ENCODE results near the gene M1AP.

DNA sequence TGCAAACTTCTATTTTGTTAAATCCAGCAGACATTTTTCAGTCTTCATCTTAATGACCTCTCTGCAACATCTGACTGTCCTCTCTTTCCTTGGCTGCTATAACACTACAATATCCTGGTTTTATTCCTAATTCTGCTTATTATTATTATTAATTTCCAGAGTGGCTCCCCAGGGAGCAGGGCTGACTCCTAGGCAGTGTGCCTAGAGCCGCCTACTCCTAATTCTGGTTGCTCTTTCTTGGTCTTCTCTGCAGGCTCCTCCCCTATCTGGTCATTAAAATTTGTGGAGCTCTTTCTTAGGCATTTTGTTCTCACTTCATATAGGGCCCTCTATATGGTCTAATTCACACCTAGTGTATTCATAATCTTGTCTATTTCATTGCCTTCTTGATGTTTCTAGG is 105.2 kb downstream of the M1AP start:
- TF ChIP-seq CTCF (IDR thresholded peaks at IDR 0.05 in 8 of 11, conservative IDR thresholded peaks at IDR 0.05 in 3 of 11): no peak
- no peak for TF ChIP-seq POLR2A (IDR thresholded peaks at IDR 0.05)

Data from spleen (tissue), 7 donors.